ENCODE data around the gene FNDC3A.

- TF ChIP-seq CTCF (IDR thresholded peaks at IDR 0.05; ENCODE audit: low read depth, low read length, missing input control) (no peak), REST (IDR thresholded peaks at IDR 0.05) (peak; percentile 71), ATF3 (IDR thresholded peaks at IDR 0.05) (no peak), YY1 (IDR thresholded peaks at IDR 0.05) (peak; percentile 82), RXRA (IDR thresholded peaks at IDR 0.05) (peak; percentile 86 to 96), ZBTB33 (IDR thresholded peaks at IDR 0.05) (peak; percentile 65), RAD21 (IDR thresholded peaks at IDR 0.05) (peak; percentile 61 to 65)
These were observed 46.8 kb upstream of the FNDC3A start for GRCh38 chr13:48928757-48929430.
